Amniotic stem cell (primary cell): ENCODE measurements around the gene CHGA.

Source experiments
- DNase-seq: peaks from one replicate; lab custom pipeline; 2025; lab: John Stamatoyannopoulos, UW

The CHGA gene

GRCh38 chr14:92903359-92903758 lies 19.6 kb upstream of the CHGA start:
- no peak for DNase-seq

DNA sequence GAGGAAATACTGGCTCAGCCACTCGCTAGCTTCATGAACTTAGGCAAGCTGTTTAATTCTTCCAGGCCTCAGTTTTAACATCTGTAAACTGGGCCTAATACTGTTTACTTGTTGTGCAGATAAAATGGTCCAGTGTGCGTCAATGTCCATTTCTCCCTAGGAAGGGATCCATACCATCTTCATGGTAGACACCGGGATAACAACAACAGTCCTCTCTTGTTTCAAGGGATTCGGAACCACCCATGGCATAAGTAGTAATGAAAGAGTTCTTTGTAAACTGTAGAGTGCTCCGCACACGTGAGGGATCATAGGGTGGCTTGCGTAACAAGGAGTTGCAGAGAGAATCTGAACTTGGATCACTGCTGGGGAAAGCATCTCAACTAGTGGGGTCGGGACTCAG lies 17.3 kb upstream of the CHGA start:
- no peak for DNase-seq

GRCh38 chr14:92906420-92906819 lies 16.5 kb upstream of the CHGA start:
- no peak for DNase-seq

GRCh38 chr14:92906823-92907222 lies 16.1 kb upstream of the CHGA start:
- DNase-seq: no peak

- no peak for DNase-seq
Measured at GRCh38 chr14:92907316-92907911, 15.5 kb upstream of the CHGA start.

DNA sequence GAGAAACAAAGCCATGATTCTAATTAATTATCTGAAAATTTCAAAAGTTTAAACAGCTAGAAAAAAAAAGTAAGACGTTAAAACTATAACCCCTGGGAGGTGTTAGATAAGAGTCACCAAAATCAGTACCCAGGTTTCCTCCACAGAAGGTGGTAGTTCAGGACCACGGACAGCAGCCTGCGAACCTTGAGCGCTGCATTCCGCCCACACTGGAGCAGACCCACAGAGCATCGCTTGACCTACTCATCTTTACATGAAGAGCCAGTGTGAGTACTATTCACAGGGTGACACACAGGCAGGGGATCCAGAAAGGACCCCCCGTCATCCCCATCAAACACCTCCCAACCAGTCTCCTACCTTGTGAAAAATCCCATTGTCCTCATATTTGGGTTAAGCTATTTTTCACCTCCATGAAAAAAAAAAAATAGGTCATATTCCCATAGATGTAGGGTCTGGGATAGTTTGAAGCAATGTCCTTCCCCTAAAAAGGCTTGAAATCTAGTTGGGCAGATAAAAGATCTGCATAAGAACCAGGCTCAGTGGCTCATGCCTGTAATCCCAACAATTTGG lies 8.8 kb upstream of the CHGA start:
- no peak for DNase-seq

GRCh38 chr14:92916201-92916600 lies 6.7 kb upstream of the CHGA start:
- DNase-seq: no peak

DNA sequence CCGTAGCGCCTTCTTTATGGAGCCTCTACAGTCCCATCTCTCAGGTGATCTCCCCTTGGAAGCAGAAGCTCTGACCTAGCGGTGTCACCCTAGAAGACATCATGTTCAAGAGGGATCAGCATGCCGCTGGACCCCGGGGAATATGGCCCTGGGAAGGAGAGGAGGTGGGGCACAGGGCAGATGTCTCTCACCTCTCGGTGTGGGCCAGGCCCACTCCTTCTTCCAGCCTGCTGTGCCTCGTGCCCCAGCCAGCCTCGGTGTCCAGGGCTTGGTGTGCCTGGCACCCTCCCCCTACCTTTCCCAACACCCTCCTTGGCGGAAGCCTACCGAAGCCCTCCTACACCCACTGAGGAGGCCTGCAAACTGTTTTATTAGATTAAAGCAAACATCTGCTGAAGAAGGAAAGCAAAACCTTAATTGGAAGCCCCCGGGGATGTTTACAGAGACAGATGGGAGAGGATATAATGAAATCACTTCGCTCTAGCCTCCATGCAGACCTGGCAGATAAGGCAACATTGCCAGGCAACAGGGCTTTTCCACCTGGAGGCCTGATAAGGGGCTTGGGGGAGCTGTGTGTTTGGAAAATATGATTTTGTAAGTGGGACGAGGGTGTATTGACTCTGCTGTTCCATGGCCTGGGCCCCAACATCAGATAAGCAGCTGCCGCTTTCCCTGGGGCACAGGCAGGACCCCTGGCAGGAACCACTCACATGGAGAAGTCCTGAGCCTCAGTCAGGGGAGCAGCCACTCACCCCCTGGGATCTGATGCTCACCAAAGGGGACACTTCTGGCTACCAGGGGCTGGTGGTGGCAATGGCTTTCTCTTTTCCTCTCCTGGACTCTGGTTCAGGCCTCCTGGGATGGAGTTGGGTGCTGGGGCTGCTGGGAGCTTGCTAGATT lies 5.7 kb upstream of the CHGA start:
- DNase-seq: no peak

DNA sequence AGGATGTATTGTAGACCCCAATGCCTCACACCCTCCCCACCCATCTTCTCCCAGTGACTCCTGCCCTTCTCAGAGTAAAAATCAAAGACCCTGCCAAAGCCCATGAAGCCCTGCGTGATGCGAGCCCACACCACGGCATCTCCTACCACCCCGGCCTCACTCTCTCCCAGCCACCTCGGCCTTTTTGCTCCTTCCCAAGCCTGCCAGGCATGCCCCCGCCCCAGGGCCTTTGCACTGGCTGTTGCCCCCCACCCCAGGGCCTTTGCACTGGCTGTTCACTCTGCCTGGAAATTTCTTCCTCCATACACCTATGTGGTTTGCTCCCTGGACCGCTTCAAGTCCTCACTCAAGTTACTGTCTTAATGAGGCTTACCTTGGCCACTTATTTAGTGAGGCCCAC lies 5.0 kb upstream of the CHGA start:
- DNase-seq: no peak

DNA sequence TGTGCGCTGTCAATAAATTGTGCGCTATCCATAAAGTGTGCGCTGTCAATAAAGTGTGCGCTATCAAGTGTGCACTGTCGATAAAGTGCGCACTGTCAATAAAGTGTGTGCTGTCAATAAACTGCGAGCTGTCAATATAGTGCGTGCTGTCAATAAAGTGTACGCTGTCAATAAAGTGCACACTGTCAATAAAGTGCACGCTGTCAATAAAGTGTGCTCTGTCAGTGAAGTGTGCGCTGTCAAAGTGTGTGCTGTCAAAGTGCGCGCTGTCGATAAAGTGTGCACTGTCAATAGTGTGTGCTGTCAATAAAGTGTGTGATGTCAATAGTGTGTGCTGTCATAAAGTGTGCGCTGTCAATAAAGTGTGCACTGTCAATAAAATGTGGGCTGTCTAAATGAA lies 2.9 kb upstream of the CHGA start:
- DNase-seq: no peak

DNA sequence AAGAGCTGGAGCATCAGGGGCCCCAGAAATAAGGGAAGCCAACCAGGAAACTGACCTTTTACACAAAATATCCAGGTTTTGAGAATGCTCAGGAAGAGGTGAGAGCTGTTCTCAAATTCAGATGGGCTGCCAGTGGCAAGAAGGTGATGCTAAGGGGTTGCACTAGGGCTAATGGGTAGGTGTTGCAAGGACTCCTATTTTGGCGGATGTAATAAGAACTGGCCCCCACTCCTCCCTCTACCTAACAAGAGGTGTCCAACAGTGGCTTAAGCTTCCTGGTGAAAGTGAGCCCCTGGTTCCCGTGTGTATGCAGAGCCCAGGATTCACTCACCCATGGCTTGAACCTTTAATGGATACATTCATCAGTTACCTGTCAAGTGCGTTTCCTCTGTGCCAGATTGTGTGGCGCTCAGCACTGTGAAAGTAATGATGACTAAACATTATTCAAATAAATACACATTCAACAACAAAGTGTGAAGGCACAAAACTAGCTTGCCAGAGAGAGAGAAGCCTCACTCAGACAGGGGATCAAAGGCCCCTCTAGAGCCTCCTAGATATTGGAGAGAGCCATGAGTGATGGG lies 705 bp upstream of the CHGA start:
- no peak for DNase-seq

DNA sequence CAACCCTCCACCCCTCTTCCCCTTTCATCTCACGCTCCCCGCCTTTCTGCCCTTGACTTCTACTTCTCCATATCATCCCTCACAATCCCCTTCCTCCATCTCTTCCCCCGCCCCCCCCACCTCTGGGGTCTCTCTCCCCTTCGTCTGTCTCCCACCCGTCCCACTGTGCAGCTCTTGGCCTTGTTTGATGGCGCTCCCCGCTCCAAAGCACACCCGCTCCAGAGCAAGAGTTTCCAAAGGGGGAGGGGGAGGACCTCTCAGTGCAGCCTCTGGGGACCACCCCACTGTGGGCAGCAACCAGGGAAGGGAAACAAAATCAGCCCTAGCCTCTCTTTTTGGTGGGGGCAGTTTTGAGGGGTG lies 774 bp downstream of the CHGA start:
- DNase-seq: no peak

DNA sequence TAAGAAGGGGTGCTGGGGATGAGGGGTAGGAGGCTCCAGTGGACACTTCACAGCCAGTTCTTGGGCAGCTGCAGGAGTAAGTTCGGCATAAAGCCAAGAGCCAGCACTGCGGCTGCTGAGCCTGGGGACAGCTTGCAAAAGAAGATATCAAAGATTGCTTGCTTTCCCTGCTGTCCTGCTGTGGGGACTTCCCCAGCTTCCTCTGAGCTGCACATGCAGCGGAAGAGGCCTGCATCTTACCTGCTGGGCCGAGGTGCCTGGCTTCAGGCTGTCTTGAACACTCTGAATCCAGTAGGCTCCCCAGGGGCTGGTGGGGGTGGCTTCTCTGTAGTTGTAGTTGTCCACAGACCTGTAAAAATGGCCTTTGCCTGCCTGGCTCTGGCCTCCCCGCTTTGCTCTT lies 1.3 kb downstream of the CHGA start:
- DNase-seq: no peak

- no peak for DNase-seq
Measured at GRCh38 chr14:92925446-92925845, 2.5 kb downstream of the CHGA start.

DNA sequence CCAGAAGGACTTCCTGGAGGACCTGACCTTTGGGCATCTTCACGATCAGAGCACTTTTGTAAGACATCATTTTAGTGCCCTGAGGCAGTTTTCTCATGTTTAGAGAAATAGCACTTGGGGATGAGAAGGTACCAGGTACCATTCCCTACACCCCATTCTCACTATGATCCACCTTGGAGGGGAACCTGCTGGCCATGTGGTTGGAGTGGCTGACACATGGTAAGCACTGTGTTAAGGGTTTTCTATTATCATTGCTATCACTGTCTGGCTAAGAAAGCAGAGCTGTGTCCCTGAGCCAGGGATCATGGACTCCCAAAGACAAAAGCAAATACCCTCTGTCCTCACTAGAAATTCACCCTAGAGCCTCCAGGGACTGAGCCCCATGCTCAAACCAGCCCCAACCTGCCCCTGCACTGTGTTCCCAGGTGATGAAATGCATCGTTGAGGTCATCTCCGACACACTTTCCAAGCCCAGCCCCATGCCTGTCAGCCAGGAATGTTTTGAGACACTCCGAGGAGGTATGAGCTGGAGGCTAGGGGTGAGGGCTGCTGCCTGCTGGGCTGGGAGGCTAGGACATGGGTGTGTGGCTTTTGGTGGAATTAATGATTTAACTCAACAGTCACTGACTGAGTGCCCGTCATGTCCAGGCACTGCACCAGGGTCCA lies 3.4 kb downstream of the CHGA start:
- DNase-seq: no peak

GRCh38 chr14:92926931-92927330 lies 4.0 kb downstream of the CHGA start:
- no peak for DNase-seq

GRCh38 chr14:92927349-92928257 lies 4.7 kb downstream of the CHGA start:
- no peak for DNase-seq

DNA sequence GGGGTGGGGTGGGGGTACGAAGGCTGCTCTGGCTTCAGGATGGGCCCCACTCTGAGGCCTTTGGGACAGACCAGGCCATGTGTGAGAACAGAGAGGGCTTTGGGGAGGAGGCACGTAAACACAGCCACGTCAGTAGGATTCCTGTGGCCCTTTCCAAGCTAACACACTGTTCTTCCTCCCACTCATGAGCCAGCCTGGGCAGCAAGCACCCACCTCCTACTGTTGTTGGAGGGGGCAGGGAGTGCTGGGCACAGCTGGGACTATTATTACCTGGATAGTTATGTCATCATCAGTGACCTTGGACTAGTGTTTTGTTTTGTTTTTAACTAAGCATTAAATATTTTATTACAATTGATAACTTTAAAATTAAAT lies 5.3 kb downstream of the CHGA start:
- no peak for DNase-seq

DNA sequence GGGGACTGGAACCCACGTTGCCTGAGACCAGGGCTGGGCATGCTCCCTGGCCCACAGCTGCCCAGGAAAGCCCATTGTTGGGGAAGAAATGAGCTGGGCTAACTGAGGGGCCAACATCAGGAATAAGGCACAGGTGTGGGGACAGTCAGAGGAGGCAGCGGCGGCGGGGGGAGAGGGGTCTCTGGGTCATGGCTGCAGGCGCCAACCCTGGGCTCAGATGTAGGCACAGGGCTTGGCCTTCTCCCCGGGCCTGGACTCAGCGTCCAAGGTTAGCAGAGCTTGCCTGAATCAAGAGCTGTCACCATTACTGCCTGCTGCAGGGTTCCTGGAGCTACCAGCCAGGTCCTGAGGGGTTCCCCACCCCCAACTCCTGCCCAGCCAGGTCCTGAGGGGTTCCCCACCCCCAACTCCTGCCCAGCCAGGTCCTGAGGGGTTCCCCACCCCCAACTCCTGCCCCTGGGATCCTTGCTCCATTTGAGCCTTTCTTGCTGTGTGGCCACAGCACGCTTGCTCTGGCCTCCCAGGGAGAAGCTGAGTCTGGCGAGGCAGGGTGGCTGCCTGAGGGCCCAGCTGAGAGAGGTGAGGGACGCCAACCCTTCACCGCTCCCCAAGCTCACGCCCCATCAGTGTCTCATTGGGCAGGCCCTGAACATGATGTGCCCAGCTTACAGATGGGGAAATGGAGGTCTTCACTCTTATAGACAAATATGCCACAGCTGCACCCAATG lies 6.2 kb downstream of the CHGA start:
- DNase-seq: no peak

- DNase-seq: no peak
Measured at GRCh38 chr14:92929689-92930608, 7.0 kb downstream of the CHGA start.
